Fibroblast of peridontal ligament (primary cell): Measurements from ENCODE around the gene NINJ1.

Experiments used
- DNase-seq: peaks from one replicate; pipeline ENCODE4 v3.0.0-alpha.2; 2010; ENCODE audit errors: extremely low read depth

Gene NINJ1

GRCh38 chr9:93087971-93088655 is 45.9 kb downstream of the NINJ1 start:
- DNase-seq: no peak

- no peak for DNase-seq
Measured at GRCh38 chr9:93086447-93087224, 47.4 kb downstream of the NINJ1 start.

- no peak for DNase-seq
Measured at GRCh38 chr9:93085676-93086075, 48.4 kb downstream of the NINJ1 start.

- no peak for DNase-seq
Measured at GRCh38 chr9:93084471-93084881, 49.6 kb downstream of the NINJ1 start.

- no peak for DNase-seq
Measured at GRCh38 chr9:93083592-93084470, 50.2 kb downstream of the NINJ1 start.

- no peak for DNase-seq
Measured at GRCh38 chr9:93082841-93083411, 51.1 kb downstream of the NINJ1 start.

GRCh38 chr9:93081931-93082330 is 52.1 kb downstream of the NINJ1 start:
- DNase-seq: peak; percentile 65

GRCh38 chr9:93081081-93081529 is 52.9 kb downstream of the NINJ1 start:
- no peak for DNase-seq

- no peak for DNase-seq
Measured at GRCh38 chr9:93080406-93080805, 53.6 kb downstream of the NINJ1 start.

GRCh38 chr9:93079371-93079770 is 54.7 kb downstream of the NINJ1 start:
- DNase-seq: no peak

GRCh38 chr9:93077811-93078210 is 56.2 kb downstream of the NINJ1 start:
- no peak for DNase-seq

- DNase-seq: no peak
Measured at GRCh38 chr9:93077367-93077766, 56.7 kb downstream of the NINJ1 start.

- DNase-seq: no peak
Measured at GRCh38 chr9:93076792-93077128, 57.3 kb downstream of the NINJ1 start.

- no peak for DNase-seq
Measured at GRCh38 chr9:93076101-93076791, 57.8 kb downstream of the NINJ1 start.

GRCh38 chr9:93072383-93072795 is 61.7 kb downstream of the NINJ1 start:
- DNase-seq: peak; percentile 67
